HG03565 (cell line): ENCODE results near the gene BCL2L12.
A peak's percentile ranks its signal among the peaks of the same experiment; 100 is the strongest.

Source experiments
- ATAC-seq: cut with Tn5 transposase; IDR thresholded peaks from one replicate; pipeline ENCODE4 v1.9.1; 2021; ENCODE audit warnings: mild to moderate bottlenecking, moderate library complexity; ENCODE audit not compliant: unreplicated experiment

Gene BCL2L12

DNA sequence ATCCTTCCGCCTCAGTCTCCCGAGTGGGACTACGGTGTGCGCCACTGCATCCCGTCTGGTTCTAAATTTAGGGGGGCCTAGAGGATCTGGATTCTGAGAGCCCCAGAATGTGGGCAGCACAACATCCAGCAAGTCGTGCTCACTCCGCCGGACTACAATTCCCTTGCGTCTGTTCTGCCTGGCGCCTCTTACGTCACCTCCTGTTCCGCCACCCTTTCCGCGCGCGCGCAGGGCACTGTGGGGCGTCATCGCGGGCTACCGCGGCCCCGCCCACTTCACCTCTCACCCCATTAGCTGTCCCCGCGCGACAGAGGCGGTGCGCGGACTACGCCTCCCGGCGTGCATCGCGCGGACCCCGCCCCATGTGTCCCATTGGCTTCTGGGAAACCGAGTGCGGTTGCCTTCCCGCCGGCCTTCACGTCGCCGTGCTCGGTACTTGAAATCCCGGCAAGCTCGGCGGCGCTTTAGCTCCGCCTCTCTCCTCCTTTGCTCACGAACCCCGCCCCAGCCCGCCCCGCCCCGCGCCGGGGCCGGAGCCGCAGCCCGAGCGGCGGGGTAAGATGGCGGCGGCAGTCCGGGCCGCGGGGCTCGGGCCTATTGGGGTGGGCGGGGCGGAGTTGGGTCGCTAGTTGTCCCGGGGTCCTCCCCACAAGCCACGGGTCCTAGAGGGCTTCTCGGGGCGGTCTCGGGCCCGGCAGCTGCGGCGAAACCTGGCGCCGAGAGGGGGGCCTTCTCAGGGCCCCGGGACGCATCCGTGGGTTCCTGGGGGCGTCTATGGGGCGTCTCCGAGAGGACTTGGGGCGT, 23.8 kb upstream of the BCL2L12 start, which contains the start of gene SCAF1:
SCAF1 (plus strand) TSS at position 522 of the 804 bp plus-strand sequence. CDS start 2,818 bp downstream, outside the sequence.
- ATAC-seq, result peak; percentile 59

DNA sequence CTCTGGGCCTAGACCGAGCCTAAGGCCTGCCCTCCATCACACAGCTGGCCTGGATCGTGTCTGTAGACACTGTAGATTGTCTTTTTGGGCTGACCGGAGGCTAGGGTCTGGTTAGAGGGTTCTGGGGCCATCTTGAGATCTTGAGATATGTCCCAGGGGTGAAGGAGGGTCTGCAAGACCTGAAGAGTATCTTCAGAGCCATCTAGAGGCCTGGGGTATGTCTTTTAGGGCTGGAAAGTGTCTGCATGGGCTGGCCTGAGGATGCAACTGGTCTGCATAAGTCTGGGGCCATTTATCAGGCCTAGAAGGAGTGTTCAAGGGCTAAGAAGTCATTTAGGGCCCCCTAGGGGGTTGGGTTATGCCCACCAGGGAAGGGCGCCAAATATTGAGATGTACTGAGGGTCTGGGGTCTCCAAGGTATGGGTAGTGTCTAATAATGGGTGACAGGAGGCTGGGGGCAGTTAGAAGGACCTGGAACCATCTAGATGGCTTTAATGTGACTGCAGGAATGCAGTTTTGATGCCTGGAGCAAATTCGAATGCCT, 23.2 kb upstream of the BCL2L12 start:
- no peak for ATAC-seq

DNA sequence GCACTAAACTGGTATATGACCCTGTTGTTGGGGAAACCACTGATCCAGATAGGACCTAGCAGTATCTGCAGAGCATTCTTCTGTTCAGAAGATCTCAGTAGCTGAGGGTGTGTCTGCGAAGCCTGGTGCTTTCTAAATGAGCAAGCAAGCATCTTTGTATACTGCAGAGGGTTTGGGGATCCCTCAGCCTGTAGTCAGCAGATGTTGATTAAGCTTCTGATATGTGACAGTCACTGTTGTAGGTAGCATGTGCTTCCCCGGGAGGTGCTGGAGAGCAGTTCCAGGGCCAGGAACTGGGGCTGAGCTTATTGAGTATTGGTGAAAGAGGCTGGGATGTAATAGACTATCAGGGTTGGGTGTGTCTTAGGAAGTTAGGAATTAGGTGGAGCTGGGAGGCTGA, 22.3 kb upstream of the BCL2L12 start:
- no peak for ATAC-seq

DNA sequence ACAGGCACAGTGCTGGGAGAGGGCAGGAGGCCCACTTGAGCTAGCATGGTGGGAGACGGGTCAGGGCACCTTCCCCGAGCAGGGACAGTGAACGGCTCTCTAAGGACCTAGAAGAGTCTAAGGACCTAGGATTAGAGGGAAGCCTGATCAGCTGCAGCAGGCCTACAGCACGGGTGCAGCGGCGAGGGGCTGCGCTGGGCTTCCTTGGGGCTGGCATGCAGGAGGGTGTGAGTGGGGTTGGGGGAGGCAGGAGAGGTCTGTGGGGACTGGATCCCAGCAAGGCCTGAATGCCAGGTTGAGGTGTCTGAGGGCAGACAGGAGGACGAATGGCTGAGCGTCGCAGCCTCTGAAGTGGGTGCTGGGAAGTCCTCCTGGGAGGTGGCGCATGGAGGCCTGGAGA, 20.1 kb upstream of the BCL2L12 start:
- no peak for ATAC-seq

DNA sequence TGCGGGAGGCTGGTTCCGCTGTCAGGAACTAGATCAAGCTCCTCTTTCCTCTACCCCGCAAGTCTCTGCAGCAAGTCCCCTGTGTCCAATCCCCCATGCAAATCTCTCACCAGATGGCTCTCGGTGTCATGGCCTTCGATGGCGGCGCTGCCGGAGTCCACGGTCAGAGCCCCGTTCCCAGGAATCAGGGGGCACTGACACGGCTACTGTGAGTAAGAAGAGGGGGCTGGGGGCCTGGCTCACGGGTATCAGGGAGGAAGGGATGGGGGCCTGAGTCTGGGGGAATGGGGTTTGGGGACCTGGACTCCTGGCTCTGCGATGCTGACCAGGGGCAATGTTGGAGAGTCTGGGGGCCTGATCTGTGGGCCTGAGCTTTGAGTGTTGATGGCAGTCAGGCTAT, 19.7 kb upstream of the BCL2L12 start:
- ATAC-seq, result no peak

DNA sequence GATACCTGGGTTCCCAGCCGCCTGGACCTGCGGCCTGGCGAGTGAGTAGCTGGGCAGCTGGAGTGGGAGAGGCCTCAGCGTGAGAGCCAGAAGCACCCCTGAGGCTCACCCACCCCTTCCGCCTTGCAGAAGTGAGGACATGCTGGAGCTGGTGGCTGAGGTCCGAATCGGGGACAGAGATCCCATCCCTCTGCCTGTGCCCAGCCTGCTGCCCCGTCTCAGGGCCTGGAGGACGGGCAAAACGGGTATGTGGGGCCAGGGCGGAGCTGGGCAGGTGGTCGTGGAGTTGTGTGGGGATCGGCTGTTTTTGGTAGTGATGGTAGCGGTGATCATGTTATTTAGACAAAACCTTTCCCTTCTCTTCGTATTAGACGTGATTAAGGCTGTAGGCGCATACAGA, 19.1 kb upstream of the BCL2L12 start:
- no peak for ATAC-seq

DNA sequence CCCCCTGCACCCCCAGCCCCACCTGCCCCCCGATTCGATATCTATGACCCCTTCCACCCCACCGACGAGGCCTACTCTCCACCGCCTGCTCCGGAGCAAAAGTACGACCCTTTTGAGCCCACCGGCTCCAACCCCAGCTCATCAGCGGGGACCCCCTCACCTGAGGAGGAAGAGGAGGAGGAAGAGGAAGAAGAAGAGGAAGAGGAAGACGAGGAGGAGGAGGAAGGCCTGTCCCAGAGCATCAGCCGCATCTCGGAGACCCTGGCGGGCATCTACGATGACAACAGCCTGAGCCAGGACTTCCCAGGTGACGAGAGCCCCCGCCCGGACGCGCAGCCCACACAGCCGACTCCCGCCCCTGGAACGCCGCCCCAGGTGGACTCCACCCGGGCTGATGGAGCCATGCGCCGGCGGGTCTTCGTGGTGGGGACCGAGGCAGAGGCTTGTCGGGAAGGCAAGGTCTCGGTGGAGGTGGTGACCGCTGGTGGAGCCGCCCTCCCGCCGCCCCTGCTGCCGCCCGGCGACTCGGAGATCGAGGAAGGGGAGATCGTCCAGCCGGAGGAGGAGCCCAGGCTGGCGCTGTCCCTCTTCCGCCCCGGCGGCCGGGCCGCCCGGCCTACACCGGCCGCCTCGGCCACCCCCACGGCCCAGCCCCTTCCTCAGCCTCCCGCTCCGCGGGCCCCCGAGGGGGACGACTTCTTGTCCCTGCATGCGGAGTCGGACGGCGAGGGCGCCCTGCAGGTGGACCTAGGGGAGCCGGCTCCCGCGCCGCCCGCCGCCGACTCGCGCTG, 14.5 kb upstream of the BCL2L12 start:
- no peak for ATAC-seq

DNA sequence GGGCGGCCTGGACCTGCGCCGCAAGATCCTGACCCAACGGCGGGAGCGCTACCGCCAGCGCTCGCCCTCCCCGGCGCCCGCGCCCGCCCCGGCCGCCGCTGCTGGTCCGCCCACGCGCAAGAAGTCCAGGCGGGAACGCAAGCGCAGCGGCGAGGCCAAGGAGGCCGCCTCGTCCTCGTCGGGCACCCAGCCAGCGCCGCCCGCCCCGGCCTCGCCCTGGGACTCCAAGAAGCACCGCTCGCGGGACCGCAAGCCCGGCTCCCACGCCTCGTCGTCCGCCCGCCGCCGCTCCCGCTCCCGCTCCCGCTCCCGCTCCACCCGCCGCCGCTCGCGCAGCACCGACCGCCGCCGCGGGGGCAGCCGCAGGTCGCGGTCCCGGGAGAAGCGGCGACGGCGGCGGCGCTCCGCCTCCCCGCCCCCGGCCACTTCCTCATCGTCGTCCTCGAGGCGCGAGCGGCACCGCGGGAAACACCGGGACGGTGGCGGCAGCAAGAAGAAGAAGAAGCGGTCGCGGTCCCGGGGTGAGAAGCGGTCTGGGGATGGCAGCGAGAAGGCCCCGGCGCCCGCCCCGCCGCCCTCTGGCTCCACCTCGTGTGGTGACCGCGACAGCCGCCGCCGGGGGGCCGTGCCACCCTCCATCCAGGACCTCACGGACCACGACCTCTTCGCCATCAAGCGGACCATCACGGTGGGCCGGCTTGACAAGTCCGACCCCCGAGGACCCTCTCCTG, 13.7 kb upstream of the BCL2L12 start:
- ATAC-seq, result no peak

DNA sequence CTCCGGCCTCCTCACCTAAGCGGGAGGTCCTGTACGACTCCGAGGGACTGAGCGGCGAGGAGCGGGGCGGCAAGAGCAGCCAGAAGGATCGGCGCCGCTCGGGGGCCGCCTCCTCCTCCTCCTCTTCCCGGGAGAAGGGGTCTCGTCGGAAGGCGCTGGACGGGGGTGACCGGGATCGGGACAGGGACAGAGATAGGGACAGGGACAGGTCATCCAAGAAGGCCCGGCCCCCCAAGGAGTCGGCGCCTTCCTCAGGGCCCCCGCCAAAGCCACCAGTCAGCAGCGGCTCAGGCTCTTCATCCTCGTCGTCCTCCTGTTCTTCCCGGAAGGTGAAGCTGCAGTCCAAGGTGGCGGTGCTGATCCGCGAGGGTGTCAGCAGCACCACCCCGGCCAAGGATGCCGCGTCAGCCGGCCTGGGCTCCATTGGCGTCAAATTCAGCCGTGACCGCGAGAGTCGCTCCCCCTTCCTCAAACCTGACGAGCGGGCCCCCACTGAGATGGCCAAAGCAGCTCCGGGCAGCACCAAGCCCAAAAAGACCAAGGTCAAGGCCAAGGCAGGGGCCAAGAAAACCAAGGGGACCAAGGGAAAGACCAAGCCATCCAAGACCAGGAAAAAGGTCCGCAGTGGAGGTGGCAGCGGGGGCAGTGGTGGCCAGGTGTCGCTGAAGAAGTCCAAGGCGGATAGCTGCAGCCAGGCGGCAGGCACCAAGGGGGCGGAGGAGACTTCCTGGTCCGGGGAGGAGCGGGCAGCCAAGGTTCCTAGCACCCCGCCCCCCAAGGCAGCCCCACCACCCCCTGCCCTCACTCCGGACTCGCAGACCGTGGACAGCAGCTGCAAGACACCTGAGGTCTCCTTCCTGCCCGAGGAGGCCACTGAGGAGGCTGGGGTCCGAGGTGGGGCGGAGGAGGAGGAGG, 12.9 kb upstream of the BCL2L12 start:
- no peak for ATAC-seq

DNA sequence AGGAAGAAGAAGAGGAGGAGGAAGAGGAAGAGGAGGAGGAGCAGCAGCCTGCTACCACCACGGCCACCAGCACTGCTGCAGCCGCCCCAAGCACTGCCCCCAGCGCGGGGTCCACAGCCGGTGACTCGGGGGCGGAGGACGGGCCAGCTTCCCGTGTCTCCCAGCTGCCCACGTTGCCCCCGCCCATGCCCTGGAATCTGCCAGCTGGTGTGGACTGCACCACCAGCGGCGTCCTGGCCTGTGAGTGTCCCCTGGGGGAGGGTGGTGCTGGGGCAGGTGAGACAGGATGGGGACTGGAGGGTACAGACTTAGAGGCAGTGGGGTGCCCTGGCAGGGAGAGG, 12.3 kb upstream of the BCL2L12 start:
- ATAC-seq, result no peak

DNA sequence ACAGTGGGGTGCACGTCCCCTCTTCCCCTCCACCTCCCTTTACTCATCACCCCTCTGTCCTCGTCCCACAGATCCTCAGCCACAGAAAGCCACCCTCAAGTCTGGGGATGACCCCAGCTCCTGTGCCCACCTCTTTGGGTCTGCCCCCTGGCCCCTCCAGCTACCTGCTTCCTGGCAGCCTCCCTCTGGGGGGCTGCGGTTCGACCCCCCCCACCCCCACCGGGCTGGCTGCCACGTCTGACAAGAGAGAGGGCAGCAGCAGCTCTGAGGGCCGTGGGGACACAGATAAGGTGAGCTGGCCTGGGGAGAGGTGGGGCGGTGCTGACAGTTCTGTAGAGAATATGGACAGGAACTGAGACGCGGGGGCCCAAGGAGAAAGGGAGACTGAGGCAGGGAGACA, 11.2 kb upstream of the BCL2L12 start:
- ATAC-seq, result no peak

DNA sequence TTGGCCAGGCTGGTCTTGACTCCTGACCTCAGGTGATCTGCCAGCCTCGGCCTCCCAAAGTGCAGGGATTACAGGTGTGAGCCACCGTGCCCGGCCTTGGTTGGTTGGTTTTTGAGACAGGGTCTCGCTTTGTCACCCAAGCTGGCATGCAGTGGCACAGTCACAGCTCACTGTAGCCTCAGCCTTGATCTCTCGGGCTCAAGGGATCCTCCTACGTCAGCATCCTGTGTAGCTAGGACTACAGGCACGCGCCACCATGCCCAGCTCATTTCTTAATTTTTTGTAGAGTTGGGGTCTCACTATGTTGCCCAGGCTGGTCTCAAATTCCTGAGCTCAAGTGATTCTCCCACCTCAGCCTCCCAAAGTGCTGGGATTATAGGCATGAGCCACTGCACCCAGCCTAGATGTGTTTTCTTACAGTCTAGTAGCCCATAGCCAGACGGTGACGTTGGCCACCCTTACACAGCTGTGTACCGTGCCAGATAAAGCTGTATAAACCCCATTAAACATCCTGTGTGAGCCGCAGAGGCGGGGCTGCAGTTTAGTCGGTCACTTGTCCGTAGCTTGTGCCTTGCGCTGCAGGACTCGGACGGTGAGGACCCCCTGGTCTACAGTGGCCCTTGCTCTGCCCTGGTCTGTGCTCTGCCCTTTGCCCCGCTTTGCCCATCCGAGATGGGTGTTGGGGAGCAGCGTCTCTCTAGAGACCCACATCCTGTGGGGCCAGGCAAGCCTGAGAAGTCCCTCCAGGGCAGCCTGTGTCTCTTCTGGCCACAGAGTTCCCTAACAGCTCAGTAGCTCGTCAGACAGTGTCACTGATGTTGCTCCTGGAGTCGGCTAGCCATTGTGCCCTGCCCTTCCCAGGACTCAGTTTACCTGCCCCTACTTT, 9.9 kb upstream of the BCL2L12 start:
- no peak for ATAC-seq

DNA sequence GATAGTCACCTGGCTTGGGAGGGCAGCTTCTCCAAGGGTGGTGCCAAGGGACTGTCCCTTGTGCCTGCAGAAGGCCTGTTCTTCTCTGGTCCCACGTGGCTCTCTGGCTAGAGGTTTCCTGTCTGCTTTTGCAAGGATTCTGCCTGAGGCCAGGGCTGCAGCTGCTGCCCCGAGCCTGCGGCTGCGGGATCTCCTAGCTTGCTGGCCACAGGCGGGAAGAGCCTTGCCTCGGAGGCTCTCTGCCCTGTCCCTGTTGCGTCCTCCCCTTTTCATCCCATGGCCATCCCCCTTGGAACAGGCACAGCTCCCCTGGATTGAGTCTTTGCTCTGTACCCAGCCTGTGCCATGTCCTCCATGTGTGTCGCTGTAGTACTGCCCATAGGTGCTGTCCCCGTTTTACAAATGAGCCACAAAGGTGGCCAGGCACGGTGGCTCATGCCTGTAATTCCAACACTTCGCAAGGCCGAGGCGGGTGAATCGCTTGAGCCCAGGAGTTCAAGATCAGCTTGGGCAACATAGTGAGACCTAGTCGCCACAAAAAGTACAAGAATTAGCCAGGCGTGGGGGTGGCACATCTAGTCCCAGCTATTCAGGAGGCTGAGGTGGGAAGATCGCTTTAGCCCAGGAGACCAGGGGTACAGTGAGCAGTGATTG, 9.2 kb upstream of the BCL2L12 start:
- no peak for ATAC-seq

DNA sequence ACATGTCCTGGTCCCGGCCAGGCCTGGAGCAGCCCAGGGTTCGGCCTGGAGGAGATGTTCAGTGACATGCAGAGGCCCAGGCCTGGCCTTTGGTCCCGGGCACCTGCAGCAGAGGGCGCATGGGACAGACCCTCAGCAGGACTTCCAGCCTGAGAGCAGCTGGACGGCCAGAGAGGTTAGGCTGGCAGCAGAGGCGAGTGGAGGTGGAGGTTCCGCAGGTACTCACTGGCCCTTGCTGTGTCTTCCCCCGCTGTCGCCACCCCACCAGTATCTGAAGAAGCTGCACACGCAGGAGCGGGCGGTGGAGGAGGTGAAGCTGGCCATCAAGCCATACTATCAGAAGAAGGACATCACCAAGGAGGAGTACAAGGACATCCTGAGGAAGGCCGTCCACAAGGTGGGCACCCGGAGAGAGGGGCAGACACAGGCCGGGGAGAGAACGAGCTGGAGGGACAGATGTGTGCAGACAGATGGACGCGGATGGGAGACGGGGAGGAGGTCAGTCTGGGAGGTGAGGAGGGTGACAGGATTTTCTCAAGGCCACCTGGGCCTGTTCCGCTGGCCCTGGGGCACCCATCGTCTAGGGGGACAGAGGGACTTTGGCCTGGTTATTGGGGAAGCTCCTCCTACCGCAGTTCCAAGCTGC, 8.1 kb upstream of the BCL2L12 start:
- ATAC-seq, result no peak

DNA sequence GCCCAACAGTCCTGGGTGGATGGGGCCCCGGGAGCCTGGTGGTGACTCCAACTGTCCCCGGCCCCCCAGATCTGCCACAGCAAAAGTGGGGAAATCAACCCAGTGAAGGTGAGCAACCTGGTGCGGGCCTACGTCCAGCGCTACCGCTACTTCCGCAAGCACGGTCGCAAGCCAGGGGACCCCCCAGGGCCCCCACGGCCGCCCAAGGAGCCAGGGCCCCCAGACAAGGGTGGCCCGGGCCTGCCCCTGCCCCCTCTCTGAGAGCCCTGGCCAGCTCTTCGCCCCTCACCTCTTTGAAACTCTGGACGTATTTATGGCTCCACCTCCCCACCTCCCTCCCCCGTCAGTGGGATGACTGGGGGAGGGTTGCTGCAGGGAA, 7.6 kb upstream of the BCL2L12 start:
- no peak for ATAC-seq

DNA sequence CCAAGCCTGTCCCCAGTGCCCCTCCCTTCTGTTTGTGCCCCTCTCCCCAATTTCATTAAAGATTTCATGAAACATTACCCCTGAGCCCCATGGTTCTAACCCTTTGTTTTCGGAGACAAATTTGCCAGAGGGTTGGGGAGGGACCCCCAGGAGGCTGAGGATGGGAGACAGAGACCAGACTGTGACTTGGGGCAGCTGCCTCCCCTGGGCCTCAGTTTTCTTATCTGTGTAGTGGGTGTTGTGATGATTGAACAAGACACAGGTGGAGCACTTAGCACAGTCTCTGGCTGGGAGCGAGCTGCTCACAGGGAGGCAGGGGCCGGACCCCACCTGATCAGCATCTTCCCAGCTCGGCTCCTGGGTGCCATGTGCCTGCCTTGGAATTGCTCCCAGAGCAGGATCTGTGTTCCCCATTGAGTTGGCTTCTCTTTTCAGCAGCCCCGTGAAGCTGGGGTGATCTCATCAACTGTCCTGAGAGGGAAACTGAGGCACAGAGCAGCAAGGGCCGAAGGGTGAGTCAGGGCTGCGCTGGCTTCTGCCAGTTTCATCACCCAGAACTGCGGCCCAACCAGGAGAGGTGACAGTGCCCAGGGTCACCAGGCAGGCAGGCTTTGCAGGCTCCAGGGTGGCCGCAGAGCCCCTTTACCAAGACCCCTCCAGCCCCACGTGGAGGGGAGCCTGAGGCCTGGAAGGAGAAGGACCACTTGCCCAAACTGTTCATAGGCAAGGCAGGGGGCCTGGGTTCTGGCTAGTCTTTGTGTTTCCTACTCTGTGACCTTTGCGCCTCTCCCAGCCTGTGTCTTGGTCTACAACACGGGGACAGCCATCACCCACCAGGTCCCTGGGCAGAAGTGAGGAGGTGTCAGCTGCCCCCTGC, 6.9 kb upstream of the BCL2L12 start:
- ATAC-seq, result no peak

DNA sequence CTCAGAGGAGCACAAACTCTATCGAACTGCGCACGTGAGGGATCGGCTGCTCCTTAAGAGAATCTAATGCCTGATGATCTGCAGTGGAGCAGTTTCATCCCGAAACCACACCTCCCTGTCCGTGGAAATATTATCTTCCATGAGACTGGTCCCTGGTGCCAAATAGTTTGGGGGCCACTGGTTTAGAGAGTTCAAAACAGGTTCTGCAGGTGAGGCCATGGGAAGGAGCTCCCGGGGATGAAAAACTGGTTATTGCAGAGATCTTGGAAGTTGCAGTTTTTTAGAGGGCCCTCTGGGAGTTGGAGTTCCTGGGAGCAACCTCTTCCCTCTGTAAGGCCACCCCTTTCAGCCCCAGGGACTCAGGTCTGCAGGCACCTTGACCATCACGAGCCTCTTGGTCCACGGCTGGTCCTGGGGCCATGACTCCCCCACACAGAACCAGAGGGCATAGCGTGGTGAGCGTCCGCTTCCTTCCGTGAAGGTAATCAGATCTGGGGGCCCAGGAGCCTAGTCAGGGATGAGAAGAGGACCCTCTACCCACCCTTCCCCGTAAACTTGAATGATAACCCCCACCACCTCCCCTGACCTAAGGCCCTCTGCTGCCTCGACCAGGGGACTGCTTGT, 5.3 kb upstream of the BCL2L12 start:
- no peak for ATAC-seq
